Measurements from ENCODE around the gene MAN2A1.
"Not testable (repeated sequence)": the region's sequence is repeated elsewhere in the genome, so short reads cannot be mapped to it uniquely, and the experiment has no call there.

MAN2A1 gene

DNA sequence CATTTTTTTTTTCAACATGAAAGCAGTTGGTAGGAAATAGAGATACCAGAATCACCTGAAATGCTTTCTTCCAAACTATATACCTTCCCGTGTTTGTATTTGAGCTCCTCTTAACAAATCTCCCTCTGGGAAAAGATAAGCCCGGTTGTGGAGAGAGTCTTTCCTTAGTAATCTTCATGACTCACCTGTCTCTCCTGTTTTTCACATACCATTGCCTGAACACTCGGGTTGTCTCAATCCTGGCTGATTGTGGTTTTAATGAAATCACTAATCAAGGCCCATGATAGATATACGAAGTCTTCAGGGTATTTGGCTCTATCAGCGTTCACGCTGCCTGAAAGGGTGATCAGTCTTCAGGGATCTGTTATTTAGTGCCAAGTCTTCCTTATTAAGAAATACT lies 136.7 kb downstream of the MAN2A1 start:
- DNase-seq (ENCODE audit: low read depth), result no peak

DNA sequence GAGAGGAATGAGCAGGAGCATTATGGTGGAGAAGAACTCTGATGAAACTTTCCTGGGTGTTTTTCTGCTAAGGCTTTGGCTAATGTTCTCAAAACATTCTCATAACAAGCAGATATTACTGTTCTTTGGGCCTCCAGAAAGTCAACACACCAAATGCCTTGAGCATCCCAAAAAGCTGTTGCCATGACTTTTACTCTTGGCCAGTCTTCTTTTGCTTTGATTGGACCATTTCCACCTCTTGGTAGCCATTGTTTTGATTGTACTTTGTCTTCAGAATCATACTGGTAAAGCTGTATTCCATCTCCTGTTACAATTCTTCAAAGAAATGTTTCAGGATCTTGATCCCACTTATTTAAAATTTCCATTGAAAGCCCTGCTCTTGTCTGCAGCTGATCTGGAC lies 139.6 kb downstream of the MAN2A1 start:
- peak; percentile 37 for DNase-seq (ENCODE audit: low read depth)

DNA sequence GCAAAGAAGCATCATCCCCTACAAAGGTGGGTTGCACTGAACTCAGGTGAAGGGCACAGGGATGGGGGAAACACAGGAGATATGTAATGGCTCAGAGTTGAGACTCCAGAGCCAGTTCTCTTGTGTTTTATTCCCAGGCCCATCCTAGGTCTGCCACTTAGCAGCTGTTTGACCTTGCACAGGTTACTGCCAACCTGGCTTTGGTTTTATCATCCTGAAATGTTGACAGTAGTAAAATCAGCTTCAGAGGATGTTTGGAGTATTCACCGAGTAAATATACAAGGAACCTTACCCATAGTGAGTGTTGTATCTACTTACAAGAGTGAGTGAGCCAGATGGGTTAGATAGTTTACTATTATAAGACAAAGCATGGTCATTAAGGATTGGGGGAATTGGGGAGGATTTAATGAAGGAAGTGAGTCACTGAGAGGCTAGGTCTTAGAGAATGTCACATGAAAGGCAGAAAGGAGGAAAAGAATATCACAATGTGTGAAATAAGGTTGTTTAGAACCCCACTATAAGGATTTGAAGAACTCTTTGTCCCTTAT lies 141.3 kb downstream of the MAN2A1 start:
- DNase-seq (ENCODE audit: low read depth), result no peak

DNA sequence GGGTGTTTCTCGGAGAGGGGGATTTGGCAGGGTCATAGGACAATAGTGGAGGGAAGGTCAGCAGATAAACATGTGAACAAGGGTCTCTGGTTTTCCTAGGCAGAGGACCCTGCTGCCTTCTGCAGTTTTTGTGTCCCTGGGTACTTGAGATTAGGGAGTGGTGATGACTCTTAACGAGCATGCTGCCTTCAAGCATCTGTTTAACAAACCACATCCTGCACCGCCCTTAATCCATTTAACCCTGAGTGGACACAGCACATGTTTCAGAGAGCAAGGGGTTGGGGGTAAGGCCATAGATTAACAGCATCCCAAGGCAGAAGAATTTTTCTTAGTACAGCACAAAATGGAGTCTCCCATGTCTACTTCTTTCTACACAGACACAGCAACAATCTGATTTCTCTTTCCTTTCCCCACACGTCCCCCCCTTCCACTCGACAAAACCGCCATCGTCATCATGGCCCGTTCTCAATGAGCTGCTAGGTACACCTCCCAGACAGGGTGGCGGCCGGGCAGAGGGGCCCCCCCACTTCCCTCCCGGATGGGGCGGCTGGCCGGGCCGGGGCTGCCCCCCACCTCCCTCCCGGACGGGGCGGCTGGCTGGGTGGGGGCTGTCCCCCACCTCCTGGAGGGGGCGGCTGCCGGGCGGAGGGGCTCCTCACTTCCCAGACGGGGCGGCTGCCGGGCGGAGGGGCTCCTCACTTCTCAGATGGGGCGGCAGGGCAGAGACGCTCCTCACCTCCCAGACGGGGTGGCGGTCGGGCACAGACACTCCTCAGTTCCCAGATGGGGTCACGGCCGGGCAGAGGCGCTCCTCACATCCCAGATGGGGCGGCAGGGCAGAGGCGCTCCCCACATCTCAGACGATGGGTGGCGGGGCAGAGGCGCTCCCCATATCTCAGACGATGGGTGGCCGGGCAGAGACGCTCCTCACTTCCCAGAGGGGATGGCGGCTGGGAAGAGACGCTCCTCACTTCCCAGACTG lies 142.8 kb downstream of the MAN2A1 start:
- not testable (repeated sequence) for DNase-seq (ENCODE audit: low read depth)

DNA sequence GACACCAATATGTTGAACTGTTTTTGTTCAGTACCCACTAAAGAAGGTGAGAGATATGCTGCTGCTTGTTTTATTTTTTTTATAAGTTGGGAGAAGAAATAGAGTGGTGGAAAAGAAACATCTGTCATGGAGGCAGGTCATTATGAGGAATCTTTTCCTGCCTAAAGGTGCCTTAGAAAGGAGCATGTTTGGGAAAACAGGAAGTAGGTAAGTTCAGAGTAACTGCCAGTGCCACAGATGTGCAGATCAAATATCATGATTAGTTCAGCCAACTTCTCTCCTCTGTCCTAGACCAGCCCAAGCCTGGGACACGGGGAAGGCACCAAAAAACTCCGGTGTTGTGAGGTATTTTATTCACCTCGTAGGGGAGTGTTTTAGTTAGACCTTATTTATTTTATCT lies 144.2 kb downstream of the MAN2A1 start:
- DNase-seq (ENCODE audit: low read depth), result no peak

DNA sequence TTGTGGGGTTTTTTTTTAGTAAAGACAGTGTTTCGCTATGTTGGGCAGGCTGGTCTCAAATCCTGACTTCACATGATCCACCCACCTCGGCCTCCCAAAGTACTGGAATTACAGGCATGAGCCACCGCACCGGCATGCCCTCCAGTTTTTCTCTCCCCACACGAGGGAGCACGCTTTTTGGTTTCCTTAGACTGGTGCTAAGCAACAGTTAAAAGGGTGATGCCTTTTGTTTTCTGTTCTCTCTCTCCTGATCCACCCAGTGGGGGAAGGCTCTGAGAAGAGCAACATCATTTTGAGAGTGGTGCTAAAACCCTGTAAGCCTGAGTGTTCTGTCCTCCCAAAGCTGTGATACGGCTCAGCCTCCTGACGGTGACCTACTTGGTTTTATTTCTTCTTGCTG lies 146.6 kb downstream of the MAN2A1 start:
- no peak for DNase-seq (ENCODE audit: low read depth)

DNA sequence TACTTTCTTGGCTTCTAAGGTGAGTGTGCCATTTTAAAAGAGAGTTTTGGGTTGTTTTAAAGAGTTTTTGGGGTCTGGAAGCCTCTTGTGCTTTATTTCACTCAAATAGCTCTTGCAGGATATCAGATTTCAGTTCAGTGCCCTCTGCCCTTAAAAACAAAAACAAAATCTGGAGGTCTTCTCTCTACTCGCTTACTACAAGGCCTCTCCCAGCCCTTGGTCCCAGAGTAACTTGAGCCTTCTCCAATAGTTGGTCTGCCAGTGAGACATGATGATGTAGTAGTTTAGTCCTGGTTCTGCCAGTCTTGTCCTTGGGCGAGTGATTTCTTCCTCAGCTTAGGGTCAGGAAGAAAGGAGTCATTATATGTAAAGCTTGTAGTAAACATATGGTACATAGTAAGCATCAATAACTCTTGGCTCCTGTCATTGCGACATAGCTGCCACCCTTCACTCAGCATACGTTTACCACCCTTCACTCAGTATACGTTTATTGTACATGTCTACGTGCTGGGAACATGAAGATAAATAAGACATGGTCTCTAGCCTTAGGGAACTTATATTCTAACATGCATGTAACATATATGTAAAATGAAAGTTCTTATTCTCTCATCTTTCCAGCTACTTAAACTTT lies 147.6 kb downstream of the MAN2A1 start:
- no peak for DNase-seq (ENCODE audit: low read depth)

DNA sequence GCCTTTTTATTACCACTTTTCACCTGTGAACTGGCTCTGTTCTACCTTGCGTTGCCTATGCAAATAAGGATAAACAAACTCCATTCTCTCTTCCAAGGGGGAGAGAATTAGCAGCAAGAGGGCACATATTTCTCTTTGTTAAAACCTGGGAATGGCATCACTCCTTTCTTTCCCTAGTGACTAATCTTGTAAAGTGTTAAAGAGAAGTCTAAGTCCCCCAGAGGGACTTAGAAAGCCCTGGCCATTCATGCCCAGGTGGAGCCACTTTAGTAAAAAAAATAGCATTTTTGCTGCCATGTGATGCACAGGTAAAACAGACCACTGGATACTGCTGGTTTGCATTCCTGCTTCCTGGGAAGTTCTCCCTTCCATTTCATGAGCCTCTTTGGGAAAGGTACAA lies 148.4 kb downstream of the MAN2A1 start:
- no peak for DNase-seq (ENCODE audit: low read depth)

DNA sequence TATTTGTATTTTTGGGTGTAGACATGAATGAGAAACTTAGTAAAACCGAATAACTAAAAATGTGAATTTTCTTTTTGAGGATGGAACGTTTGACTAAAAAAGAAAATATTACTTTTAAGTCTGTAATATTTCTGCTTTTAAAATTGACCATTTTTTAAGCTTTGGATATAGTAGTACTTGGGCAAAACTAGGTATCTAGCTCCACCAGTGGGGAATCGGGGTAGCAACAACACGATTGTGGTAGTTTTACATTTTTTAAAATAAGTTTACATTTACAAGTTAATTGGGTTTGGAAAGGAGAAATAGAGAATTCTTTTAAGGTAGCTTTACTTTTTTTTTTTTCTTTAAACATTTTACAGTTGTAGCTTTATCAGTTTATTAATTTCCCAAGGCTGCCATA lies 154.4 kb downstream of the MAN2A1 start:
- no peak for DNase-seq (ENCODE audit: low read depth)

DNA sequence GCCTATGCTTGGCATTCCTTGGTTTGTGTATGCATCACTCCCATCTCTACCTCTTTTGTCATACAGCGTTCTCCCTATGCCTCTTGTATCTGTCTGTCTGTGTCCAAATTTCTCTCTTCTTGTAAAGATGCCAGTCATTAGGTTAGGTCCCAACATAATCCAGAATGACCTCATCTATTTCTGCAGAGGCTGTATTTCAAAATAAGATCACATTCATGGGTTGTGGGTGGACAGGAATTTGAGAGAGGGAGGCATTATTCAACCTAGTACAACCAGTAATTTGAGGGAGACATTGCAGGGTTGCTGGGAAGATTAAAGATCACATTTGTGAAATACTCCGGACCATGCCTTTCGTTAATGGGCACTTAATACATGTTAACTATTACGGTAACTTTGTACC lies 155.0 kb downstream of the MAN2A1 start:
- no peak for DNase-seq (ENCODE audit: low read depth)

DNA sequence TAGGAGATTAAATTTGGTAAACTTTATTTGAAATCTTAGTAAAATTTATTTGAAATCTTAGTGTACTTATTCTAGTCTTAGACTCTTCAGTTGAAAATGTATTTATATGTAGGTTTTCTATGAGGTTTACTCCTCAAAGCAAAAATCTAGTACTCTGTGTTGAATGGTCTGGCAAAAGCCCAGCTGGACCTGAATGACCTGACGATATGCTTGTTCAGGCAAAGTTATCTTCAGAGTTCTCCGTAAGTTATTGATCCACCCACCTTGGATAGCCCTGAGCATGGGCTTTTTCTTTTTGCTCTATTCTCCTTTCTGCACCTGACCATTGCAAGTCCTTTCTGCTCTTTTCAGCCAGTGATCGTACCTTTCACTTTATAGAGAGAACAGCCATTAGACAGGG lies 158.4 kb downstream of the MAN2A1 start:
- DNase-seq (ENCODE audit: low read depth), result no peak

DNA sequence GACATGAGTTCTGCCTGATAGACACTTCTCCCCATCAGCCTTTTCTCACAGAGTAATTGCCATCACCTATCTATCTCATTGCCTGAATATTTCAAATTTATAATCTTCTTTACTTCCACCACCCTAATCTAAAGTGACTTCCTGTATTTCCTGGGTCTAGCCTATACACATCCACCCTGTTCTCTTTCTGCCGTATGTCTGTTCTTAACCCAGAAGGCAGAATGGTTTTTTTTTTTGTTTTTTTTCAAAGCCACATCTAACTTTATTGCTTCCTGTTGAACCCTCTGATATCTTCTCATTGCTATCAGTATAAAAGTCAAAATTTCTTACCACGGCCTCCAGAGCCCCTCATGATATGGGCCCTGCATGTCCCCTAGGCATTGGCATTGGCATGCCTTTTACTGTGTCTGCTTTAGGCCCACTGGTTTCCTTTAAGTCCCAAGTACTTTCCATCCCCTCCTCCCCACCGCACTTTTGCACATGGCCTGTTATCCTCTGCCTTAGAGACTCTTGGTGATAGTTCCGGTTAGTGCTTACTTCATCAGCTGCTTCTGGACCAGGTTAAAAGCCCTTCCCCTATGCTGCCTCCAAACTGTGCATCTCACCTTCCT lies 159.9 kb downstream of the MAN2A1 start:
- DNase-seq (ENCODE audit: low read depth), result no peak

DNA sequence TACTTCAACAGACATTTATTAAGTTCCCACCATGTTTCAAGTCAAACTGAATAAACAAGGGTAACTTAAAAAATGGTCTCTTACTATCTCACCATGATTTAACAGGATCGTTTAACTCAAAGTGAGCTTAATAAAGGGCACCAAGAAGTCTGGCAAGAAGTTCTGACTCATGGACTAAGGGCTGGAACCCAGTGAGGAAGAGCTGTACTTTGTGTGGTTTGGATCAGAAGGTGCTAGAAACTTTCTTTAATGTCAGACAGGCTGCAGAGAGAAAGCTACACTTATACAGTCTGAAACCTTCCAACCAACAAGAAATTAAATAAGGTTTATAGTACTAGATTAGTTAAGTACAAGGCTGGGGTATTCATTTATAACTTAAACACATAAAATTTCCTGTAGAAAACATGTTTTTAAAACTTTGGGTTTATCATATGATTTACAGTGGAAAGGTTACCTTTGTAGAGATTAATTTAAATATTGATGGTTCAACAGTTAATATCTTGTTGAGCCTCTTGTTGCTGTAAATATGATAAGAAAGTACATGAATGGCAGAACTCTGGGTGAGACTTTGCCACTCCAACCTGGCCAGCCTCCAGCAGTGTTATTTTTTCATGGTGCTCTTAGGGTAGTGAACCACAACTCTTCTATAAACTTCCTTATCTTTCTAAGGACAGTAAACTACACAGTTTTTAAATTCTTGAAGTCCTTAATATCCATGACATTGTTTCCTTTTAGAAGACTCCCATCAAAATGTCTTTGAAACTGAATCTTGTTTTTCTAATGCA lies 162.8 kb downstream of the MAN2A1 start:
- DNase-seq (ENCODE audit: low read depth), result no peak

DNA sequence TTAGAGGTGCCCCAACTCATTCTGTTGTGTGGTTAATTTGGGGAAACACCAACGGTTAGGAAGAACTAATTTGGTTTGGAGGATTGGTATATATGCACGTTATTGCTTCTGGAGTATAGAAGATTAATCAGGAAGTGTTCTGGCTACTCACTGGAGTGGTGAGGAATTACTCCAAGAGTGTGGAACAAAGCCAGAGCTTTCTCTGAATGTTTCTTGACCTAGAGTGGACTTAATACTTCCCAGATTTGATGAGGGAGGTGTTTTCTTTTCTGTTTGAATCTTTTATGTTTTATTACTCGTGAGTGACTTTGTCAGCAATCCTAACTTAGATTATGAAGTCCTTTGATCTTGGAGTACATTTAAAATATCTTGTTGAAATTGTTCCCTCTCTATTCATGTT lies 163.7 kb downstream of the MAN2A1 start:
- DNase-seq (ENCODE audit: low read depth), result no peak

DNA sequence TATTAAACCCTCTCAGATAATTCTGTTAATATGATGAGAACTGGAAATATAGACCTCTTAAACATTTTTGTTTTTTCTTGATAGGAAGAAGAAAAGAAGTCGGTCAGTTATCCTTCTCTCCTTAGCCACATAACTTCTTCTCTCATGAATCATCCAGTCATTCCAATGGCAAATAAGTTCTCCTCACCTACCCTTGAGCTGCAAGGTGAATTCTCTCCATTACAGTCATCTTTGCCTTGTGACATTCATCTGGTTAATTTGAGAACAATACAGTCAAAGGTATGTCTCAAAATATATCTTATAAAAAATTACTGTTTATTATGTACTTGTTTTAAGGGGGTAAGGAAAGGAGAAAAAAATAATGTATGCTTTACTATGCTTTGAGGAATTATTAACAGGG lies 165.3 kb downstream of the MAN2A1 start:
- no peak for DNase-seq (ENCODE audit: low read depth)

DNA sequence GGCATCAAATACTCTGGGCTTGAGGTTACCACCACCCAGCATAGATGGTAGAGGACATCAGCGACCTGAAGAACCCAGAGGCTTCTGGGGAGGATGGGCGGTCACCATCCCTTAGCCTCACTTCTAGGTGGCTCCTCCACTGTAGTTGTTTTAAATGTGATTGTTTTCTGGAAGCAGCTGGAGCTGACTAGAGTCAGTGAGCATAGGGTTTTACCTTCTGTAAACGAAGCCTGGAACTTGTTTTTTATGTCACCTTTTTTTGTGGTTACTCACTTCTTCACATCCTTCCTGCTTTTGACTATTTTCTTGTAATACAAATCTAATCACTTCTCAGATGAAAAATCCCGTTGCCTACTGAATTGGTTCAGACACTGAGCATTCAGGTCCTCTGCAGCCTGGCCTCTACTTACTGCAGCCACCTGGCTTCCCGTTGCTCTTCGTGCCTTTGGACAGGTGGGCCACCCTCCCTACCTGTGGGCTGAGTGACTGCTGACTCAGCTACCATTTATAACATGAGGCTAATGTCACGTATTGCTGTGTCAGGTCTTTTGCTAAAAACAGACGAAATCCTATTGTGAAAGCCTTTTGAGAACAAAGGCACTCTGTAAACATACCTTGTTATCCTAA lies 167.8 kb downstream of the MAN2A1 start:
- DNase-seq (ENCODE audit: low read depth), result no peak

DNA sequence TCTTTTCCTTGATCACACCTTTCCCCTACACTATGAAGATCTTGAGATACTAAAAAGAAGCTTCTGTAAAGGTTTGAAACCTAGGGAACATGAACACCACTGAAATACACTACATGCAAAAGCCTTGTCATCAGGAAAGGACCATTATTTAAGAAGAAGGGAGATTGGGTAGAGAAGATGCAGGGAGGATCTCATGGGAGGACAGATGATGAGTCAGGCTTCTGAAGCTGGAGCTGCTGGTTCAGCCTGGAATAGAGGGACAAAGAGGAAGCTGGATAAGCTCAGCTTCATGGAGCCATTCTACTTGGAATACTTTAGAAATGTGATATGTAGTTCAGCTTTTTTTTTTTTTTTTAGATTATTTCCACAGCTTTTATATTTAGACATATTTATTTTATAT lies 169.8 kb downstream of the MAN2A1 start:
- DNase-seq (ENCODE audit: low read depth), result no peak

DNA sequence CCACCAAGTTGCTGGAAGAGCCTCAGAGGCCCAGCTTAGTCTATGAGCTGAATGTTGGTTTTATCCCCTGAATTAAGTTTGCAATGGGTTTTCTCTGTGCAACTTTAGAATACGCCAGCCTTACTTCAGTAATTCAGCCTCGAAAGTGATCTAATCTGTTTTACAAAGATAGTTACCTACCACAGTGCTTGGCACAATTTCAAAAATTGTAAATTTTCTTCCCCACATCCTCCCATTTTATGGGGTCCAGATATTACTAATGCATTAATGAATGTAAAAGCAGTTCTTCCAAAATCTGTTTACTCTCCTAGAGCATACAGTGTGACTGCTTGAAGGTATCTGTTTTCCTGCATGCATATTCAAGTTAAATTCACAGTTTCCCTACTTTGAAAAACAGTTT lies 172.6 kb downstream of the MAN2A1 start:
- DNase-seq (ENCODE audit: low read depth), result no peak

DNA sequence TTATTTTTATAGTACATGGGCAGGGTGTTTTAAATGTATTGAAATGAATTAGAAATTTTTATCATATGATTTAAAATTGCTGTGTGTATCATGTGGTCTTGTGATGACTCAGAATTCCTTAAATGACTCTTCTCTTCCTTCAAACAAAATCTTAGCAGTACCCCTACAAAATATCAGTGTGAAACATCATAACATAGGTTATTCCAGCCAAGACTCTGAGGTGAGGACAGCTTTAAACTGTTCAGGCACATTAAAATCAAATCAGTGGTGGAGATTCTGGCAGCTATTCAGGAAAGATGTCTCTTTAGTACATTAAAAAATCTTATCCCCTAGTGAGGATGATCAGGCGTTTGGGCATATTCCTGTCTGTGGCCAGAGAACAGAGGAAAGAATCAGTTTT lies 174.0 kb downstream of the MAN2A1 start:
- no peak for DNase-seq (ENCODE audit: low read depth)

DNA sequence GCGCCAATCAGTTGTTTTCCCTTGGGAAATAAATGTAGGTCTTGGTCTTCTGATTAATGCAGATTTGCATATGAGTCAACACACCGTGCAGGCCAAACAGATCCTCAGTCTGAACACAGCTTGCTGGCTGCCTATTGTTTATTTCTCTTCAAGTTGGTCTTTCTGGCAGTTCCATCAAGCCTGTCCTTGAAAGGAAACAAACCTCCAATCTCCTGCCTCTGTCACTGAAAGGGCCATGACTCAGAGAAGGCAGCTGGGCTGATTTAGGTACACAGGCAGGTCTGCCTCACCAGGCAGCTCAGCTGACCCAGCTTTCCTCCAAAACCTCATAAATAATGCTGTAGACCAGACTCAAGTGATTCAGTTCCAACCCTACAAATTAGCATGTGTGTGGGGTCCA lies 175.9 kb downstream of the MAN2A1 start:
- DNase-seq (ENCODE audit: low read depth), result peak; percentile 82

DNA sequence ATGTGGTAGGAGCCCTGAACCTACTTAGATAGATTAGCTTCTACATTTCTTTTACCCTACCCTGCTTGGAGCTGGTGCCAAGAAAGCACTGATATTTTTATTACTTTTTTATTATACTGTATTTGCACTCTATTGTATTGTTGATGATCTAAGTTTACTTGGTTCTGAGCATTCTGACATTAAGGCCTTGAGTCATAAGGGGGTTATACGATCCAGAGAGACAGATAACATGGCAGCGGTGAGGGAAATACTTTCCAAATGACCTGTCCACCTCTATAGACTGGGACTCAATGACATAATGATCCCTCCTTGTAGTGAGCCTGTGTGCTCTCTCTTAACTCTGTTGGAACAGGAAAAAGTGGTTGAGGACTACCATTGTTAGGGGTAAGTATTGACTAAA lies 176.3 kb downstream of the MAN2A1 start:
- no peak for DNase-seq (ENCODE audit: low read depth)

DNA sequence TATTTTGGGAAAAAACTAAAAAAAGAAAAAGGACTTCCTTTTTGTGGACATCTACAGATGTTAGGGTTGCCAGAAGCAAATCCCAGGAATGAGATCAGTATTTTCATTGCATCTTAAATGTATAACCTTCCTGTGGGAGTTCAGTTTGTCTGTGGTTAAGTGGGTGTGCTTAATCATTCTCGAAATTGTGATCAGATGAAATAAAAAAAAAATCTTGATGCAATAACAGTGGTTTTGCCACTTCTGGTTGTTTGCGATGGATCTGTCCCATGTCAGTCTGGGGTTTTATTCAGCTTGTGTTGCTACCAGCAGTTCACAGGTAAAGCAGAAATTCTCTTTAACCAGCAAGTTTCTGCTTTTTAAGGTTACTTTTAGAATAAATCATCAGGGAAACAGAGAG lies 179.0 kb downstream of the MAN2A1 start:
- DNase-seq (ENCODE audit: low read depth), result no peak
